IPS DF 4.7 (cell line): ENCODE measurements around the gene FAM174B.

Source experiments
- DNase-seq: peaks from one replicate; pipeline ENCODE4 v3.0.0-alpha.2; 2013; ENCODE audit warnings: low spot score; ENCODE audit errors: extremely low read depth

The FAM174B gene

GRCh38 chr15:92665100-92665555 lies 9.6 kb upstream of the FAM174B start:
- no peak for DNase-seq

- no peak for DNase-seq
Measured at GRCh38 chr15:92664178-92664900, 8.8 kb upstream of the FAM174B start.

GRCh38 chr15:92663250-92663951 lies 7.8 kb upstream of the FAM174B start:
- DNase-seq: no peak

GRCh38 chr15:92662762-92663161 lies 7.2 kb upstream of the FAM174B start:
- no peak for DNase-seq

GRCh38 chr15:92661956-92662355 lies 6.4 kb upstream of the FAM174B start:
- no peak for DNase-seq

GRCh38 chr15:92661069-92661468 lies 5.5 kb upstream of the FAM174B start:
- no peak for DNase-seq

- no peak for DNase-seq
Measured at GRCh38 chr15:92657486-92657885, 1.9 kb upstream of the FAM174B start.

GRCh38 chr15:92656089-92656488 lies 514 bp upstream of the FAM174B start:
- DNase-seq: no peak

- no peak for DNase-seq
Measured at GRCh38 chr15:92654662-92655061, 913 bp downstream of the FAM174B start.

- no peak for DNase-seq
Measured at GRCh38 chr15:92653836-92654539, 1.6 kb downstream of the FAM174B start.

- DNase-seq: no peak
Measured at GRCh38 chr15:92653366-92653765, 2.2 kb downstream of the FAM174B start.

- DNase-seq: no peak
Measured at GRCh38 chr15:92652576-92652966, 3.0 kb downstream of the FAM174B start.

GRCh38 chr15:92651877-92652575 lies 3.5 kb downstream of the FAM174B start:
- DNase-seq: no peak

- DNase-seq: no peak
Measured at GRCh38 chr15:92650966-92651365, 4.6 kb downstream of the FAM174B start.

GRCh38 chr15:92650256-92650655 lies 5.3 kb downstream of the FAM174B start:
- no peak for DNase-seq

- no peak for DNase-seq
Measured at GRCh38 chr15:92648190-92648875, 7.2 kb downstream of the FAM174B start.

GRCh38 chr15:92647467-92648163 lies 8.0 kb downstream of the FAM174B start:
- peak; percentile 94 for DNase-seq

GRCh38 chr15:92646216-92646615 lies 9.4 kb downstream of the FAM174B start:
- no peak for DNase-seq

- DNase-seq: no peak
Measured at GRCh38 chr15:92645731-92646130, 9.8 kb downstream of the FAM174B start.

GRCh38 chr15:92645051-92645631 lies 10.4 kb downstream of the FAM174B start:
- DNase-seq: no peak
